Stimulated activated CD8-positive, alpha-beta memory T cell treated with anti-CD3 and anti-CD28 coated beads, Interleukin-2, amount 100 ng/mL, for 48 hours (primary cell): ENCODE measurements around the gene TMUB1.
A peak's percentile ranks its signal among the peaks of the same experiment; 100 is the strongest.
"Not testable (repeated sequence)": the region's sequence is repeated elsewhere in the genome, so short reads cannot be mapped to it uniquely, and the experiment has no call there.

Experiments used
- DNase-seq, 2 donors: peaks; one replicate each; pipeline ENCODE4 v3.0.0-alpha.2; 2020; ENCODE audit warnings: low read depth in 2 of 2

TMUB1 gene

DNA sequence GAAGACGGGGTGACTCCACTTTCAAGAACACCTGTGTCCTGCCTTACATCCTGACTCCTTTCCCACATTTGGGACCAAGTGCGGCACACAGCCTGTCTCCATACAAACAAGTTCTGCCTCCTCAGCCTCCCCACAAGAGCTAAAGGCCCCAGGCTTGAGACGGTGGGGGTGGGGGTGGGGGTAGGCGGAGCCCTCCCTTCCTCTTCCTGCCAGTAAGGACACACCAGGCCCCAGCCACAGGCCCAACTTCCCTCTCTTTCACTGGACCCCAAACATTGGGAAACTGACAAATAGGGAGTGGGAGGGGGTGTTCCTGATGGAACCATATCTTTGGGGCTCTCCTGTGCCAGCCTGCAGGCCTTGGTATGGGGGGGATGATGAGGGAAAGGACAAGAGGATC, 30.2 kb downstream of the TMUB1 start:
- no peak for DNase-seq

GRCh38 chr7:151051108-151051507, 32.2 kb downstream of the TMUB1 start:
- DNase-seq, result peak in 1 of 2 donors; percentile 27

GRCh38 chr7:151048911-151049463, 34.3 kb downstream of the TMUB1 start:
- DNase-seq, result no peak

GRCh38 chr7:151047976-151048815, 35.1 kb downstream of the TMUB1 start, which contains the start of gene ASIC3:
Gene ASIC3 (plus strand): TSS chr7:151048531. CDS start chr7:151048886, 355 bp downstream.
- no peak for DNase-seq

DNA sequence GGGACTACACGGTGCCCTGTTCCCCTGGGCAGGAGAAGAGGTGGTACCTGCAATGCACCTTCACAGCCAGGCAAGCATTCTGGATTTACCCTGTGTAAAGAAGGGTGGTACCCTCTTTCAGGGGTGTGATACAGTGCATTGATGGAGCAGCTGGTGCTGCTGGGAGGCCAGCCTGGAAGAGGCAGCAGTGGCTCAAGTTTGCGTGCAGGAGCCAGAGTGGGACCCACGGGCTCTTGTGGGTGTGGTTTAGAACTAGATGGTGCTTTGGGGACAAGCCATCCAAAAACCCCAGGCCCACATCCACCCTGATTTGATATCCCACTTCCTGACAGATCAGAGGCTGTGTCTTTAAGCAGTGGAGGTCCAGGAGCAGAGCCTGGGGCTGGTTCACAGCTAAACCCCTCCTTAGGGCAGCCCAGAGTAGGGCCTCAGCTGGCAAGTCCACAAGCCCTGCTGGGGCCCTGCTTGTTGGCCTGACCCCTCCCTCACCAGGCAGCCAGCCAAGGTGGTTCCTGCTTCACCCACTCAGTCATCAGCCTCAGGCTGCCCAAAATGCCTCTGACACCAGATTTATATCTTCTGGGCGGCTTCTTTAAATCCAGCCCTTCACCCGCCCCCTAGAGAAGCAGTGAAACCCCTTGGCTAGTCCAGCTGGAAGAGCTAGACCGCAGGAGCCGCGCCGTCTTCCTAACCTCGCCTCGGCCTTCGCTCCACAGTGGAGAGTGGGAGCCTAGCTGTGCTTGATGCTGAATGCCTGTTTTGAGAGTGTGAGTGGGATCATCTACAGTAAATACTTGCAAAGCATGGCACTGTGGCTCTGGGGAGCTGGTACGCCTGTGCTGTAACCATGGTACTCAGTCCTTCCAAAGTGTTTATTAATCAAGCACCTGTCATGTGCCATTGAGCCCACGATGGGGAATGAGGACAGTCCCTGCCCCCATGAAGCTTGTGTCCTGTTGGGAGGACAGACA, 36.4 kb downstream of the TMUB1 start:
- no peak for DNase-seq

DNA sequence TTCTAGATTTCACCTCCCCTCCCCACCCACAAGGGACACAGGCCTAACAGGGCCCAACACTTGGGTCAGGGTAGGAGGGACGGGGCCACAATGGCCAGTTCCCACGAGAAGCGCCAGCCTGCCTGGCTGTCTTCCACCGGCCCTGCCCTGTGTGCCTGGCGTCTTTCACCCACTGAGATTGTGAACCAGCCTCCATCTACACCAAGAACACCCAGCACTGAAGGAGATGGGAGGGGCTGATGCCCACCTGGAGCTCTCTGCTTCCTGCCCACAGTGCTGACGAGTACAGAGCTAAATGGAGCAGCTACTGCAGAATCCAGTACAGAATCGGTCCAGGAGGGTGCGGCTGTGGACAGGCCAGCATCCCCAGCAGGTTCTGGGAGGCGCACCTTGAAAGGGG, 37.3 kb downstream of the TMUB1 start:
- DNase-seq, result no peak

DNA sequence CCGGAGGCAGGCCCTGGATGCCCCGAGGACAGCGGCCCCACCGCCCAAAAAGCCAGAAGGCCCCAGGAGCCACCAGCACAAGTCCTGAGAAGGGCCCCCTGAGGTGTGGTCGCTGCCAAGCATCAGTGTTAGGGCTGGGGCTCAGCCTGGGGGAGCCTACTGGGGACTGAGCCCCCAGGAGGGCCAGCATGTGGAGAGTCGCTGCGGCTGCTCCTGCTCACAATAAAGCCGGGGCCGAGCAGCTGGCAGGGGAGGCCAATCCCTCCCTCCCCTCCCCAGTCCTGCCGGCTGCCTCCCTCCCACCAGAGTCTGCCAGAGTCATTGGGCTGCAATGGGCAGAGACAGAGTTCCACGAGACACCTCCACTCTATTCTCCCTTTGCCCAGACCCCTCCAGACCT, 38.0 kb downstream of the TMUB1 start:
- DNase-seq, result no peak

DNA sequence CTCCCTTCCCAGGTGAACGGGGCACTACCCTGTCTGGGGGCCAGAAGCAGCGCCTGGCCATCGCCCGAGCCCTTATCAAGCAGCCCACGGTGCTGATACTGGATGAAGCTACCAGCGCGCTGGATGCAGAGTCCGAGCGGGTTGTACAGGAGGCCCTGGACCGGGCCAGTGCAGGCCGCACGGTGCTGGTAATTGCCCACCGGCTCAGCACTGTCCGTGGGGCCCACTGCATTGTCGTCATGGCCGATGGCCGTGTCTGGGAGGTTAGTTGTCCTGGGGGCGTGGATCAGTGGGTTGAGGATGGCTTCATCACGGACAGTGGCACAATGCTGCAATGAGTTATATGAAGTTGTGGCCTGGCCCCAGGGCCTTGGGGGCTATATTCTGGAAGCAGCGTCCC, 39.3 kb downstream of the TMUB1 start:
- DNase-seq, result no peak

- DNase-seq, result not testable (repeated sequence)
Measured at GRCh38 chr7:151043449-151043848, 39.8 kb downstream of the TMUB1 start.

GRCh38 chr7:151040616-151041375, 42.5 kb downstream of the TMUB1 start:
- no peak for DNase-seq

DNA sequence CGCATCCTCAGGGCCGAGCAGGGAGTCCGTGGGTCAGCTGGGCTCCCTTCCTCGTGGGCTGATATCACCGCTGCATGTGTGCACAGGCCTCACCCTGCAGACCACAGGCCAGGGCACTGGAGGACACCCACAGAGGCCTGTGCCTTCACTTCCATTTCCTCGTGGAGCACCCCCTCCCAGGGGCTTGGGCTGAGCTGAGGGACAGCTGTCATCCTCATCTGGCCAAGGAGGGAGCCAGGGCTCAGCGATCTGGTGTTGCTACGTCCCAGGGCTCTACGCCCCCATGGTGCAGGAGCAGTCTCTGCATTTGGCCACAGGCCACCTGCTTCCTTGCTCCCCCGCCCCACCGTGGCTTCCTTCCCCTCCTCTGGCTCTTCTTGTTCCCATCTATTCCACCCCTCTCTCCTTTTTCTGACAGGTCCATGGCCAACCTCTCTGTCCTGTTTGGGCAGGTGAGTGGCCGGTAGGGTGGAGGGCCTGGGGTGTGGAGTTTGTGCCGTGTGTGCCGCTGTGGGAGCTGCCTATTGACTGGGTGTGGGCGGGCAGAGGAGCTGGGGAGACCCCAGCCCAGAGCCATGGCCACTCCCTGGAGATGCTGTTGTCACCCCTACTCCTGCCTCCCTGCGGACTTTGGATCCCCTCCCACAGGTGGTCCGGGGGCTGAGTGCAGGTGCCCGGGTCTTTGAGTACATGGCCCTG, 43.3 kb downstream of the TMUB1 start:
- no peak for DNase-seq

- DNase-seq, result peak; percentile 73
Measured at GRCh38 chr7:151038951-151039849, 44.1 kb downstream of the TMUB1 start.

GRCh38 chr7:151035902-151036301, 47.4 kb downstream of the TMUB1 start:
- DNase-seq, result no peak

- no peak for DNase-seq
Measured at GRCh38 chr7:151035026-151035717, 48.1 kb downstream of the TMUB1 start.

- DNase-seq, result no peak
Measured at GRCh38 chr7:151034312-151035025, 48.8 kb downstream of the TMUB1 start.

GRCh38 chr7:151033864-151034249, 49.4 kb downstream of the TMUB1 start:
- no peak for DNase-seq

DNA sequence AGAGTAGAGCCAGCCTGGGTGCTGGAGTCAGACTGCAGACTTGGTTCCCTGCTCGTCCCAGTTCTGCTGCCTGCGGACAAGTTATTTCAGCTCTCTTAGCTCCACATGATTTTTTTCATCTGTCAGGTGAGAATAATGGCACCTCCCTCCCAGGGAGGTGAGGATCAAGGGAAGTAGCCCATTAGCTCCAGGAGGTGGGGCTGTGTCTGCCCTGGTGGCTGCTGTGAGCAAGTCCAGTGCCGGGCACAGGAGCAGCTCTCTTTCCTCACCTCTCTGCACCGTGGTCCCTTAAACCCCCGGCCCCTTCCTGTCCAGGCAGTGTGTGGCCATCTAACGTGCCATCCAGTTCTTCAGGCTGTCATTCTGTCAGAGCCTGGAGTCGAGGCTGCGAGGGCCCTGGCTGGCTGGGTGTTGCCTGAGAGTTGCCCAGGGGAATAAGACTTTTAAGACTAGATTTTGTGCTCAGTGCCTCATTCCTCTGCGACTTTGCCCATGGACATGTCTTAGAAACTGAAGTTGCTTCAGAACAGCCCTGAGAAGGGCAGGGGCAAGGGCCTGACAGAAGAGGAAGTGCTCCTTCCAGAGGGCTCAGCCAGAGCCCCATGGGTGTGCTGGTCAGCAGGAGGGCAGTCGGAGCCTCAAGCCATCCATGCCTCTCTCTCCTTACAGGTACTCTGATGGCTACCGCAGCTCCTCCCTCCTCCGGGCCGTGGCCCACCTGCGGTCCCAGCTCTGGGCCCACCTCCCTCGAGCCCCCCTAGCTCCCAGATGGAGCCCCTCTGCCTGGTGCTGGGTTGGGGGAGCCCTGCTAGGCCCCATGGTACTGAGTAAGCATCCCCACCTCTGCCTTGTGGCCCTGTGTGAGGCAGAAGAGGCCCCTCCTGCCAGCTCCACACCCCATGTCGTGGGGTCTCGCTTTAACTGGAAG, 50.1 kb downstream of the TMUB1 start:
- DNase-seq, result no peak
